HG02678 (cell line): ENCODE data around the gene GLIS2.

Experiments
- ATAC-seq: cut with Tn5 transposase; IDR thresholded peaks from one replicate; pipeline ENCODE4 v1.9.1; 2021; ENCODE audit warnings: mild to moderate bottlenecking, moderate library complexity; ENCODE audit not compliant: unreplicated experiment

The GLIS2 gene

DNA sequence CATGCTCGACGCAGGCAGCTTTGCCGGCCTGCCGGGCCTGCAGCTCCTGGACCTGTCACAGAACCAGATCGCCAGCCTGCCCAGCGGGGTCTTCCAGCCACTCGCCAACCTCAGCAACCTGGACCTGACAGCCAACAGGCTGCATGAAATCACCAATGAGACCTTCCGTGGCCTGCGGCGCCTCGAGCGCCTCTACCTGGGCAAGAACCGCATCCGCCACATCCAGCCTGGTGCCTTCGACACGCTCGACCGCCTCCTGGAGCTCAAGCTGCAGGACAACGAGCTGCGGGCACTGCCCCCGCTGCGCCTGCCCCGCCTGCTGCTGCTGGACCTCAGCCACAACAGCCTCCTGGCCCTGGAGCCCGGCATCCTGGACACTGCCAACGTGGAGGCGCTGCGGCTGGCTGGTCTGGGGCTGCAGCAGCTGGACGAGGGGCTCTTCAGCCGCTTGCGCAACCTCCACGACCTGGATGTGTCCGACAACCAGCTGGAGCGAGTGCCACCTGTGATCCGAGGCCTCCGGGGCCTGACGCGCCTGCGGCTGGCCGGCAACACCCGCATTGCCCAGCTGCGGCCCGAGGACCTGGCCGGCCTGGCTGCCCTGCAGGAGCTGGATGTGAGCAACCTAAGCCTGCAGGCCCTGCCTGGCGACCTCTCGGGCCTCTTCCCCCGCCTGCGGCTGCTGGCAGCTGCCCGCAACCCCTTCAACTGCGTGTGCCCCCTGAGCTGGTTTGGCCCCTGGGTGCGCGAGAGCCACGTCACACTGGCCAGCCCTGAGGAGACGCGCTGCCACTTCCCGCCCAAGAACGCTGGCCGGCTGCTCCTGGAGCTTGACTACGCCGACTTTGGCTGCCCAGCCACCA is 65.4 kb downstream of the GLIS2 start:
- no peak for ATAC-seq

DNA sequence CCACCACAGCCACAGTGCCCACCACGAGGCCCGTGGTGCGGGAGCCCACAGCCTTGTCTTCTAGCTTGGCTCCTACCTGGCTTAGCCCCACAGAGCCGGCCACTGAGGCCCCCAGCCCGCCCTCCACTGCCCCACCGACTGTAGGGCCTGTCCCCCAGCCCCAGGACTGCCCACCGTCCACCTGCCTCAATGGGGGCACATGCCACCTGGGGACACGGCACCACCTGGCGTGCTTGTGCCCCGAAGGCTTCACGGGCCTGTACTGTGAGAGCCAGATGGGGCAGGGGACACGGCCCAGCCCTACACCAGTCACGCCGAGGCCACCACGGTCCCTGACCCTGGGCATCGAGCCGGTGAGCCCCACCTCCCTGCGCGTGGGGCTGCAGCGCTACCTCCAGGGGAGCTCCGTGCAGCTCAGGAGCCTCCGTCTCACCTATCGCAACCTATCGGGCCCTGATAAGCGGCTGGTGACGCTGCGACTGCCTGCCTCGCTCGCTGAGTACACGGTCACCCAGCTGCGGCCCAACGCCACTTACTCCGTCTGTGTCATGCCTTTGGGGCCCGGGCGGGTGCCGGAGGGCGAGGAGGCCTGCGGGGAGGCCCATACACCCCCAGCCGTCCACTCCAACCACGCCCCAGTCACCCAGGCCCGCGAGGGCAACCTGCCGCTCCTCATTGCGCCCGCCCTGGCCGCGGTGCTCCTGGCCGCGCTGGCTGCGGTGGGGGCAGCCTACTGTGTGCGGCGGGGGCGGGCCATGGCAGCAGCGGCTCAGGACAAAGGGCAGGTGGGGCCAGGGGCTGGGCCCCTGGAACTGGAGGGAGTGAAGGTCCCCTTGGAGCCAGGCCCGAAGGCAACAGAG is 66.3 kb downstream of the GLIS2 start:
- ATAC-seq: no peak

DNA sequence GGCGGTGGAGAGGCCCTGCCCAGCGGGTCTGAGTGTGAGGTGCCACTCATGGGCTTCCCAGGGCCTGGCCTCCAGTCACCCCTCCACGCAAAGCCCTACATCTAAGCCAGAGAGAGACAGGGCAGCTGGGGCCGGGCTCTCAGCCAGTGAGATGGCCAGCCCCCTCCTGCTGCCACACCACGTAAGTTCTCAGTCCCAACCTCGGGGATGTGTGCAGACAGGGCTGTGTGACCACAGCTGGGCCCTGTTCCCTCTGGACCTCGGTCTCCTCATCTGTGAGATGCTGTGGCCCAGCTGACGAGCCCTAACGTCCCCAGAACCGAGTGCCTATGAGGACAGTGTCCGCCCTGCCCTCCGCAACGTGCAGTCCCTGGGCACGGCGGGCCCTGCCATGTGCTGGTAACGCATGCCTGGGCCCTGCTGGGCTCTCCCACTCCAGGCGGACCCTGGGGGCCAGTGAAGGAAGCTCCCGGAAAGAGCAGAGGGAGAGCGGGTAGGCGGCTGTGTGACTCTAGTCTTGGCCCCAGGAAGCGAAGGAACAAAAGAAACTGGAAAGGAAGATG is 67.0 kb downstream of the GLIS2 start:
- no peak for ATAC-seq

DNA sequence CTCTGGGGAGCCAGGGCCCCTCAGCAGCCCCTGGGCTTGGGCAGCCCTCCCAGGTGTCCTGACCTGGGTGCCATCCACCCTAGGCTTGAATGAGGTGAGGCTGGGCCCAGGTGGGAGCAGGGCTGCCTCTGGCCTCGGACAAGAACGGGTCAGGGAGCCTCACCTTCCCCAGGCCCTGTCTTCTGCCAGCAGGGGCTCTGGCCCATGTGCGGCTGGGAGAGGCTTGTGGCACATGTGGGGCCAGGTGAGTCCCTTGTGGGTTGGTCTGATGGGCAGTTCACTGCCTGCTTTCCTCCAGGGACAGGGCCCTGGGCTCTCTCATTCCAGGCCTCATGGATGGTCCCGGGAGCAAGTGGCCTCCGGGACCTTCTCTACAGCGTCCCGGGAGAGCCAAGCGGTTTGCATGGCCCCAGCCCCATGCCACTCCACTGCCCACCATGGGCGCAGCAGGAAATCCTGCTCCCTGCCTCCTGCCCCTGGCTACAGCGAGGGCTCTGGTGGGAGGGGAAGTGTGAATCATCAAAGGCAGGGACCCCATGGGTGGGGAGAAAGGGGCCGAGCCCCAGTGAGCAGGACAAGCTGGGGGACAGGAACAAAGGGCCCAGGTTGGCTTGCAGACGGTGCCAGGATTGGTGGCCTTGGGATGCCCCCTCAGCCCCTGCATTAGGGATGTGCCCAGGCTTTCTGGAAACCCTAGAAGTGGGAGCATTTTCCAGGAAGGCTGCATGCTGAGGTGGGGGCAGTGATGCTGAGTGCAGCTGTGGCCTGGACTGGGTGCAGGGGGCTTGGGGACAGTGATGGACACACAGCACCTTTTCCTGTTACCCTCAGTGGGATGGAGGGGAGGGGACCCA is 68.0 kb downstream of the GLIS2 start:
- ATAC-seq: no peak

DNA sequence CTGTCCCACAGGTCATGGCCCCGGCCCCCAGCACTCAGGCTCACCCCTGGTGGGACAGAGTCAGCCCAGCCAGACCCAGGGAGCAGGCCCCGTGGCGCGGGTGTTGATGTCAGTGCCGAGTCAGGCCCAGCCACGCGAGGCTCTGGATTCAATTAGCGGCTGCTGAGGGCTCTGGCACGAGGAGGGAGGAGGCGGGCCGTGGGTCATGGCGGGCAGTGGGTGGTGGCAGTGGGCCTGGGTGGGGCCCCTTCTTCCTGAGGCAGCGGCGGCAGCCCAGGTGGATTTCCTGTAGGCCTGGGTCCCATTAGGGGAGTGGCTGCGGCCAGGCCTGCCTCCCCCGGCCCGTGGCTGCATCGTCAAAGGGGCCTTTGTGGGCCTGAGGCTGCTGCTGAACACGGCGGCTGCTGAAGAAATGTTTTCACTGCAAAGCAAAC is 68.7 kb downstream of the GLIS2 start:
- ATAC-seq: no peak

DNA sequence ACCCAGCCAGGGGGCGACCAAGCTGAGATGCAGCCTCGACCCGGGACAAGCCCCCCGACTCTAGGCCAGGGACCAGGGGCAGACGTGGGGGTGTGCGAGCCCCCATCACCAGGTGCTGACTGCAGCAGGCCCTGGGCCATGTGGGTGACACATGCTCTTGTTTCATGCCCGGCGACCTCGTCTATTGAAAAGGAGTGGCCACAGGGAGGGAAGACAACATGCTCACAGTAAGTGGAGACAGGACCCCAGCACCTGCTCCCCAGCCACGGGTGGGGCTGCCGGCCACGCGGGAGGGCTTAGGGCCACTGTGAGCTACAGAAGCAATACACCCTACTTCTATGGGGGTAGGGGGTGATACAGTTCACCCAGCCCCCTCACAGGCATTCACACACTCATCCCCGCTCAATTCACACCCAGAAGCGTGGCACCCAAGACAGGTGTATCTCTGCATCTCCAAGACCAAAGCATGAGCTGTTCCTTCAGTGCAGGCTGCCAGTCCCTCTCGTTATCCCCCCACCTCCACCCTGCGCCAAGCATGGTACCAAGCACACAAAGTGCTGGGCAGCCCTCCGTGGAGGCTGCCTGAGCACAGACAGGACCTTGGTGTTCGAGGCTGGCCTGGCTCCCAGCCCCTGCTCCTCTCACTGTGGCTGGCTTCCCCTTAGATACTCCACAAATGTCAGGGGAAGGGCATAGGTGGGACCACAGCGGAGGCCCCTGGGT is 69.4 kb downstream of the GLIS2 start:
- no peak for ATAC-seq

DNA sequence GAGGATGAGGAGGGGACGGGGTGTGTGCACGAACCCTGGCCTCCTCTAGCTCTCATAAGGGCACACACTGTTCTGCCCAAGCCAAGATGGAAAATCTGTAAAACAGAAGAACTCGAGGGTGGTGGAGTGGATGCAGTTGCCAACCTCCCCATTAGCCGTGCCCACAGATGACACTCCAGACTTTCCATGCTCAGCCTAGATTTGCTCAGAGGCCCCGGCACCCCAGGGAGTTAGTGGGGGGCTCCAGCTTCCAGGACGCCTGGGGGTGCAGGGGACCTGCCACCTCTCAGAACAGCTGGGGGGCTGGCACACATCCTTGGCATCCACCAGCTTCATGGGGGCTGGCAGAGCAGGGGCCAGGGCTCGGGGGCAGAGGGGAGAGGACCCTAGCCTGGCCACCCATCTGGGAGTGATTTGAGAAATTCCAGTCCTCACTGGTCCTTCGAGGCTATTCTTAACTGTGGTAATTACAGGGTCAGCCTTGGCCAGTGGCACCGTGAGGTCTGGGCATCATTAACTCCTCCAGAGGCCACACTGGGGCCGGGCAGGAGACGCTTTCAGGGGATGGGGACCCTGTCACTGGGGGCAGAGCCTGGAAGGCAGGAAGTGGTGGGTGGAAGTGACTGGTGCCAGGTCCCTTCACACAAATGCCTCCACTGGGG is 70.1 kb downstream of the GLIS2 start:
- no peak for ATAC-seq

DNA sequence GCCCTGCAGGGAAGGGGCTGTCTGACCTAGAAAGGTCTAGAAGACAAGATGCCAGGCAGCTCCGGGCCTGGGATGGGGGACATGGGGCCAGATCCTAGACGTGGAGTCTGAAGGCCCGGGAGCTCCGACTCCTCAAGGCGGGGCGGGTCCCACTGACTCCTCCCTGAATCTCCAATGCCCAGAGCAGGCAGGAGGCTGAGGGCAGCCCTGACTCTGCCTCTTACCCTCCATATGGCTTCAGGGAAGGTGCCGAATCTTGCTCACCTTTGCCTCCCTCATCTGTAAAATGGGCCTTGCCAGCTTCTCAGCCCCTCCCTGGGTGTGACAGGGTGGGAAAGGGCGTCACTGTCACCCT is 70.6 kb downstream of the GLIS2 start:
- ATAC-seq: no peak

DNA sequence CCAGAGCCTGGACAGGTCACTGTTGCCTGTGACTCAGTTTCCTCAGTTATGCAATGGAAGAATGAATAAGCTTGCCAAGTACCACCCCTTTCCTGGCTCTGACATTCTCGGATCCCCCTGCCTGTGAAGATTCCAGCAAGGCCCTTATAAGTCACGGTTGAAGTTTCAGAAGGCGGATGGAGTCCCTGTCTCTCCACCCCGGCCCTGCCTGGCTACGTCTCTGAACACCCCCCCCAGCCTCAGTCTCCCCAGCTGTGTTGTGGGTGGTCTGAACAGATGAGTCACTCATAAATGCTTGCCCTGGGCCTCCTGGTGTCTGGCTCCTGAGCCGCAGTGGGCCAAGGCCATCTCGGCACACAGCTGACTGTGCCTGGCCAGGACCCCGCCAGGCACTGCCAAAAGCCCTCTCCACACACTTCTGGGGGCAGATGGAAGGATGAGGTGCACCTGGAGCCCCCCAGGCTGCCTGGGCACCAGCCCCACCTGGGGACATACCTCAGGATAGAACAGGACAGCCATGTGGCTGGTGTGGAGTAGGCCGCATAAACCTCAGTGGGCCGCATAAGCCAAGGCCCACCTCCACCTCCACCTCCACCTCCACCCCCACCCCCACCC is 71.2 kb downstream of the GLIS2 start:
- ATAC-seq: no peak

DNA sequence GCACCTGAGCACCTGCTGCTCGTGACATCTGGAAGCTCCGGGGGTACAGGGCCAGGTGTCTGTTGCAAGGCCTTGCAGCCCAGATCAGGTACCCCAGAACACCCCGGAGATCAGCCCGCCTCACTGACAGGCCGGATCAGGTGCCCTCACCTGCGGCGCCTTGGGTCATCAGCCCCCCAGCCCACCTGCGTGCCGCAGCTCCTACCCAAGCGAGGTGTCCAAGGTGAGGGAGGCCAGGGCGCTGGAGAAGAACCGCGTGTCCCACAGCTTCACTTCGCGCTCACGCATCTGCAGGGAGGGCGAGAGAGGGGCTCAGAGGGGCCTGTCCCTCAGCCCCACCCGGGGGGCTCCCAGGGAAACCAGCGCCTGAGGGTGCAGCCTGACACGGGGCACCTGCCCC is 71.9 kb downstream of the GLIS2 start:
- no peak for ATAC-seq

DNA sequence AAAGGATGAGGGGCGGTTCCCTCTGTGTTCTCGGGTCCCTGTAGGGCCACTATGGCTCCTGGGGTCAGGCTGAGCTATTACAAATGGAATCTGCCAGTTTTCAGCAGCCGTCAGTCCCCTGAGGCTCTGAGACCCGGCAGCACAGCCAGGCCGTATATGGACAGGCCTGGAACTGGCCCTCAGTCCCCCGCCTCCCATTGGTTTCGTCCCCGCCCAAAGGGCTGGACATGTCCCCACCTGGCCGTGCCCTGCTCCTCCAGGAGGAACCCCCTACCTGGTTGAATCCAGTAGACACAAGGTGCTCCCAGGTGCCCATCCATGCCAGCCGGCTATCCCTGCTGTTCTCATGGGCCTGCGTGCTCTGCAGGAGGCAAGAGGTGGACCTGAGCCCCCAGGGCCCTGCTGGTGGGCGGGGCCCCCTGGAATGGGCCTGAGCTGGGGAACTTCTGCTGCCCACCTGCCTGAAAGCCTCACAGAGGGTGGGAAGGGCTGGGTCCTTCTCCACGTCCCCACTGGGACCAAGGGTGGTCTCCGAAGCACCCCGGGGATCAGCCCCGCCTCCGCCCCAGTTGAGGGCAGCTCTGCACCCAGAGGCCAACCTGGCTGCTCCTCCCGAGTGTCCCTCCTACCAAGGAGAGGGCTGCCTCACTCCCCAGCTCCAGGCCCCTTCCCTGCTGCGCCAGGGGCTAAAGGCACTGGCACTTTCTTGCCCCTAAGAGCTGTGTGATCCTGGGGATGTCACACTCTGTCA is 72.6 kb downstream of the GLIS2 start:
- ATAC-seq: no peak
